Measurements from ENCODE around the gene DIP2B. TPM values are rescaled to one million over a fixed set of nuclear protein-coding genes. Genes with fewer than 3 reads are reported as not detected.

Gene DIP2B
- total RNA-seq, 1 experiment from 2014 or later = 26.1 TPM

DNA sequence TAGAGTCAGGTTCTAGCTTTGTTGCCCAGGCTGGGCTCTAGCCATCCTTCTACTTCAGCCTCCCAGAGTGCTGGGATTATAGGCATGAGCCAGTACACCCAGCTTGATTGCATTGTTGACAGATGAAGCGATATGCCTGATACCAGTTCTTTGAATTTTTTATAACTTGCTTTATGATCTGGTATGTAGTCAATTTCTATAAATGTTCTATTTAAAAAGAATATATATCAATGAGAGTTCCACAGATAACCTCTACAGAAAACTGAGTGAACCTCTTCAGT is 99.8 kb downstream of the DIP2B start (continued):
- TF ChIP-seq, protein P1, sequence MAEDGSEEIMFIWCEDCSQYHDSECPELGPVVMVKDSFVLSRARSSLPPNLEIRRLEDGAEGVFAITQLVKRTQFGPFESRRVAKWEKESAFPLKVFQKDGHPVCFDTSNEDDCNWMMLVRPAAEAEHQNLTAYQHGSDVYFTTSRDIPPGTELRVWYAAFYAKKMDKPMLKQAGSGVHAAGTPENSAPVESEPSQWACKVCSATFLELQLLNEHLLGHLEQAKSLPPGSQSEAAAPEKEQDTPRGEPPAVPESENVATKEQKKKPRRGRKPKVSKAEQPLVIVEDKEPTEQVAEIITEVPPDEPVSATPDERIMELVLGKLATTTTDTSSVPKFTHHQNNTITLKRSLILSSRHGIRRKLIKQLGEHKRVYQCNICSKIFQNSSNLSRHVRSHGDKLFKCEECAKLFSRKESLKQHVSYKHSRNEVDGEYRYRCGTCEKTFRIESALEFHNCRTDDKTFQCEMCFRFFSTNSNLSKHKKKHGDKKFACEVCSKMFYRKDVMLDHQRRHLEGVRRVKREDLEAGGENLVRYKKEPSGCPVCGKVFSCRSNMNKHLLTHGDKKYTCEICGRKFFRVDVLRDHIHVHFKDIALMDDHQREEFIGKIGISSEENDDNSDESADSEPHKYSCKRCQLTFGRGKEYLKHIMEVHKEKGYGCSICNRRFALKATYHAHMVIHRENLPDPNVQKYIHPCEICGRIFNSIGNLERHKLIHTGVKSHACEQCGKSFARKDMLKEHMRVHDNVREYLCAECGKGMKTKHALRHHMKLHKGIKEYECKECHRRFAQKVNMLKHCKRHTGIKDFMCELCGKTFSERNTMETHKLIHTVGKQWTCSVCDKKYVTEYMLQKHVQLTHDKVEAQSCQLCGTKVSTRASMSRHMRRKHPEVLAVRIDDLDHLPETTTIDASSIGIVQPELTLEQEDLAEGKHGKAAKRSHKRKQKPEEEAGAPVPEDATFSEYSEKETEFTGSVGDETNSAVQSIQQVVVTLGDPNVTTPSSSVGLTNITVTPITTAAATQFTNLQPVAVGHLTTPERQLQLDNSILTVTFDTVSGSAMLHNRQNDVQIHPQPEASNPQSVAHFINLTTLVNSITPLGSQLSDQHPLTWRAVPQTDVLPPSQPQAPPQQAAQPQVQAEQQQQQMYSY (CRISPR knock-in tag; IDR thresholded peaks at IDR 0.05) = no peak
- TF ChIP-seq TEAD1 (CRISPR knock-in tag; IDR thresholded peaks at IDR 0.05) = no peak

DNA sequence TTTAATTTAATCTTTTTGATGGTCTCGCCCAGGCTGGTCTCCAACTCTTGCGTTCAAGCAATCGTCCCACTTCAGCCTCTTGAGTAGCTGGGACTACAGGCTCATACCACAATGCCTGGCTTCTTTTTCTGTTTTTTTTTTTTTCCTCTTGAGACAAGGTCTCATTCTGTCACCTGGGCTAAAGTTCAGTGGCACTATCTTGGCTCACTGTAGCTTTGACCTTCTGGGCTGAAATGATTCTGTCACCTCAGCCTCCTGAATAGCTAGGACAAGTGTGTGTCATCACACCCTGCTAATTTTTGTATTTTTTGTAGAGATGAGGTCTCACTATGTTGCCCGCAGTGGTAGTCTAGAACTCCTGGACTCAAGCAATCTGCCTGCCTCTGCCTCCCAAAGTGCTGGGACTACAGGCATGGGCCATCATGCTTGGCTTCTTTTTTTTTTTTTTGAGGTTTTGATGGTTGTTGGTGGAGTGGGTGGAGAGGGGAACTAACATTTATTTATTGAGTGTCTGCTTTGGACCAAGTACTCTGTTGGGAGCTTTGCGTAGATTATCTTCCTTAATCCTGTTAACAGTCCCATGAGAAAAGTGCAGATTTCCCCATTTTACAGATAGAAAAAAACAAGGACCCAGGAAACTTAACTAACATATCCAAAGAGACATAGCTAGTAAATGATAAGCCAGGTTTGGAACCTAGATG is 102.0 kb downstream of the DIP2B start:
- H3K27me3 Mint-ChIP-seq (ENCODE audit: low read depth) = no peaks in the 10 kb centered on the region
- TF ChIP-seq, protein P2, sequence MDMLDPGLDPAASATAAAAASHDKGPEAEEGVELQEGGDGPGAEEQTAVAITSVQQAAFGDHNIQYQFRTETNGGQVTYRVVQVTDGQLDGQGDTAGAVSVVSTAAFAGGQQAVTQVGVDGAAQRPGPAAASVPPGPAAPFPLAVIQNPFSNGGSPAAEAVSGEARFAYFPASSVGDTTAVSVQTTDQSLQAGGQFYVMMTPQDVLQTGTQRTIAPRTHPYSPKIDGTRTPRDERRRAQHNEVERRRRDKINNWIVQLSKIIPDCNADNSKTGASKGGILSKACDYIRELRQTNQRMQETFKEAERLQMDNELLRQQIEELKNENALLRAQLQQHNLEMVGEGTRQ (CRISPR knock-in tag; IDR thresholded peaks at IDR 0.05) = no peak
- TF ChIP-seq NR1H2 (CRISPR knock-in tag; IDR thresholded peaks at IDR 0.05) = no peak
- TF ChIP-seq, protein P3, sequence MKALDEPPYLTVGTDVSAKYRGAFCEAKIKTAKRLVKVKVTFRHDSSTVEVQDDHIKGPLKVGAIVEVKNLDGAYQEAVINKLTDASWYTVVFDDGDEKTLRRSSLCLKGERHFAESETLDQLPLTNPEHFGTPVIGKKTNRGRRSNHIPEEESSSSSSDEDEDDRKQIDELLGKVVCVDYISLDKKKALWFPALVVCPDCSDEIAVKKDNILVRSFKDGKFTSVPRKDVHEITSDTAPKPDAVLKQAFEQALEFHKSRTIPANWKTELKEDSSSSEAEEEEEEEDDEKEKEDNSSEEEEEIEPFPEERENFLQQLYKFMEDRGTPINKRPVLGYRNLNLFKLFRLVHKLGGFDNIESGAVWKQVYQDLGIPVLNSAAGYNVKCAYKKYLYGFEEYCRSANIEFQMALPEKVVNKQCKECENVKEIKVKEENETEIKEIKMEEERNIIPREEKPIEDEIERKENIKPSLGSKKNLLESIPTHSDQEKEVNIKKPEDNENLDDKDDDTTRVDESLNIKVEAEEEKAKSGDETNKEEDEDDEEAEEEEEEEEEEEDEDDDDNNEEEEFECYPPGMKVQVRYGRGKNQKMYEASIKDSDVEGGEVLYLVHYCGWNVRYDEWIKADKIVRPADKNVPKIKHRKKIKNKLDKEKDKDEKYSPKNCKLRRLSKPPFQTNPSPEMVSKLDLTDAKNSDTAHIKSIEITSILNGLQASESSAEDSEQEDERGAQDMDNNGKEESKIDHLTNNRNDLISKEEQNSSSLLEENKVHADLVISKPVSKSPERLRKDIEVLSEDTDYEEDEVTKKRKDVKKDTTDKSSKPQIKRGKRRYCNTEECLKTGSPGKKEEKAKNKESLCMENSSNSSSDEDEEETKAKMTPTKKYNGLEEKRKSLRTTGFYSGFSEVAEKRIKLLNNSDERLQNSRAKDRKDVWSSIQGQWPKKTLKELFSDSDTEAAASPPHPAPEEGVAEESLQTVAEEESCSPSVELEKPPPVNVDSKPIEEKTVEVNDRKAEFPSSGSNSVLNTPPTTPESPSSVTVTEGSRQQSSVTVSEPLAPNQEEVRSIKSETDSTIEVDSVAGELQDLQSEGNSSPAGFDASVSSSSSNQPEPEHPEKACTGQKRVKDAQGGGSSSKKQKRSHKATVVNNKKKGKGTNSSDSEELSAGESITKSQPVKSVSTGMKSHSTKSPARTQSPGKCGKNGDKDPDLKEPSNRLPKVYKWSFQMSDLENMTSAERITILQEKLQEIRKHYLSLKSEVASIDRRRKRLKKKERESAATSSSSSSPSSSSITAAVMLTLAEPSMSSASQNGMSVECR (CRISPR knock-in tag; IDR thresholded peaks at IDR 0.05; ENCODE audit: borderline replicate concordance) = no peak
- TF ChIP-seq, protein P4, sequence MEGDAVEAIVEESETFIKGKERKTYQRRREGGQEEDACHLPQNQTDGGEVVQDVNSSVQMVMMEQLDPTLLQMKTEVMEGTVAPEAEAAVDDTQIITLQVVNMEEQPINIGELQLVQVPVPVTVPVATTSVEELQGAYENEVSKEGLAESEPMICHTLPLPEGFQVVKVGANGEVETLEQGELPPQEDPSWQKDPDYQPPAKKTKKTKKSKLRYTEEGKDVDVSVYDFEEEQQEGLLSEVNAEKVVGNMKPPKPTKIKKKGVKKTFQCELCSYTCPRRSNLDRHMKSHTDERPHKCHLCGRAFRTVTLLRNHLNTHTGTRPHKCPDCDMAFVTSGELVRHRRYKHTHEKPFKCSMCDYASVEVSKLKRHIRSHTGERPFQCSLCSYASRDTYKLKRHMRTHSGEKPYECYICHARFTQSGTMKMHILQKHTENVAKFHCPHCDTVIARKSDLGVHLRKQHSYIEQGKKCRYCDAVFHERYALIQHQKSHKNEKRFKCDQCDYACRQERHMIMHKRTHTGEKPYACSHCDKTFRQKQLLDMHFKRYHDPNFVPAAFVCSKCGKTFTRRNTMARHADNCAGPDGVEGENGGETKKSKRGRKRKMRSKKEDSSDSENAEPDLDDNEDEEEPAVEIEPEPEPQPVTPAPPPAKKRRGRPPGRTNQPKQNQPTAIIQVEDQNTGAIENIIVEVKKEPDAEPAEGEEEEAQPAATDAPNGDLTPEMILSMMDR (IDR thresholded peaks at IDR 0.05) = no peak
- TF ChIP-seq, protein P5, sequence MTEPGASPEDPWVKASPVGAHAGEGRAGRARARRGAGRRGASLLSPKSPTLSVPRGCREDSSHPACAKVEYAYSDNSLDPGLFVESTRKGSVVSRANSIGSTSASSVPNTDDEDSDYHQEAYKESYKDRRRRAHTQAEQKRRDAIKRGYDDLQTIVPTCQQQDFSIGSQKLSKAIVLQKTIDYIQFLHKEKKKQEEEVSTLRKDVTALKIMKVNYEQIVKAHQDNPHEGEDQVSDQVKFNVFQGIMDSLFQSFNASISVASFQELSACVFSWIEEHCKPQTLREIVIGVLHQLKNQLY (CRISPR knock-in tag; IDR thresholded peaks at IDR 0.05) = no peak
- TF ChIP-seq, protein P6, sequence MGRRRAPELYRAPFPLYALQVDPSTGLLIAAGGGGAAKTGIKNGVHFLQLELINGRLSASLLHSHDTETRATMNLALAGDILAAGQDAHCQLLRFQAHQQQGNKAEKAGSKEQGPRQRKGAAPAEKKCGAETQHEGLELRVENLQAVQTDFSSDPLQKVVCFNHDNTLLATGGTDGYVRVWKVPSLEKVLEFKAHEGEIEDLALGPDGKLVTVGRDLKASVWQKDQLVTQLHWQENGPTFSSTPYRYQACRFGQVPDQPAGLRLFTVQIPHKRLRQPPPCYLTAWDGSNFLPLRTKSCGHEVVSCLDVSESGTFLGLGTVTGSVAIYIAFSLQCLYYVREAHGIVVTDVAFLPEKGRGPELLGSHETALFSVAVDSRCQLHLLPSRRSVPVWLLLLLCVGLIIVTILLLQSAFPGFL (CRISPR knock-in tag; IDR thresholded peaks at IDR 0.05; ENCODE audit: borderline replicate concordance) = no peak
- no peak for TF ChIP-seq HMGA2 (CRISPR knock-in tag; IDR thresholded peaks at IDR 0.05)
- TF ChIP-seq FOXJ3 (CRISPR knock-in tag; IDR thresholded peaks at IDR 0.05; ENCODE audit: borderline replicate concordance) = no peak
- TF ChIP-seq, protein P7, sequence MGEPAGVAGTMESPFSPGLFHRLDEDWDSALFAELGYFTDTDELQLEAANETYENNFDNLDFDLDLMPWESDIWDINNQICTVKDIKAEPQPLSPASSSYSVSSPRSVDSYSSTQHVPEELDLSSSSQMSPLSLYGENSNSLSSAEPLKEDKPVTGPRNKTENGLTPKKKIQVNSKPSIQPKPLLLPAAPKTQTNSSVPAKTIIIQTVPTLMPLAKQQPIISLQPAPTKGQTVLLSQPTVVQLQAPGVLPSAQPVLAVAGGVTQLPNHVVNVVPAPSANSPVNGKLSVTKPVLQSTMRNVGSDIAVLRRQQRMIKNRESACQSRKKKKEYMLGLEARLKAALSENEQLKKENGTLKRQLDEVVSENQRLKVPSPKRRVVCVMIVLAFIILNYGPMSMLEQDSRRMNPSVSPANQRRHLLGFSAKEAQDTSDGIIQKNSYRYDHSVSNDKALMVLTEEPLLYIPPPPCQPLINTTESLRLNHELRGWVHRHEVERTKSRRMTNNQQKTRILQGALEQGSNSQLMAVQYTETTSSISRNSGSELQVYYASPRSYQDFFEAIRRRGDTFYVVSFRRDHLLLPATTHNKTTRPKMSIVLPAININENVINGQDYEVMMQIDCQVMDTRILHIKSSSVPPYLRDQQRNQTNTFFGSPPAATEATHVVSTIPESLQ (CRISPR knock-in tag; IDR thresholded peaks at IDR 0.05) = no peak
- TF ChIP-seq, protein P8, sequence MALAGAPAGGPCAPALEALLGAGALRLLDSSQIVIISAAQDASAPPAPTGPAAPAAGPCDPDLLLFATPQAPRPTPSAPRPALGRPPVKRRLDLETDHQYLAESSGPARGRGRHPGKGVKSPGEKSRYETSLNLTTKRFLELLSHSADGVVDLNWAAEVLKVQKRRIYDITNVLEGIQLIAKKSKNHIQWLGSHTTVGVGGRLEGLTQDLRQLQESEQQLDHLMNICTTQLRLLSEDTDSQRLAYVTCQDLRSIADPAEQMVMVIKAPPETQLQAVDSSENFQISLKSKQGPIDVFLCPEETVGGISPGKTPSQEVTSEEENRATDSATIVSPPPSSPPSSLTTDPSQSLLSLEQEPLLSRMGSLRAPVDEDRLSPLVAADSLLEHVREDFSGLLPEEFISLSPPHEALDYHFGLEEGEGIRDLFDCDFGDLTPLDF (CRISPR knock-in tag; IDR thresholded peaks at IDR 0.05) = no peak
- no peak for TF ChIP-seq ETV6 (CRISPR knock-in tag; IDR thresholded peaks at IDR 0.05)
- TF ChIP-seq, protein P9, sequence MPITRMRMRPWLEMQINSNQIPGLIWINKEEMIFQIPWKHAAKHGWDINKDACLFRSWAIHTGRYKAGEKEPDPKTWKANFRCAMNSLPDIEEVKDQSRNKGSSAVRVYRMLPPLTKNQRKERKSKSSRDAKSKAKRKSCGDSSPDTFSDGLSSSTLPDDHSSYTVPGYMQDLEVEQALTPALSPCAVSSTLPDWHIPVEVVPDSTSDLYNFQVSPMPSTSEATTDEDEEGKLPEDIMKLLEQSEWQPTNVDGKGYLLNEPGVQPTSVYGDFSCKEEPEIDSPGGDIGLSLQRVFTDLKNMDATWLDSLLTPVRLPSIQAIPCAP (CRISPR knock-in tag; IDR thresholded peaks at IDR 0.05) = no peak
- TF ChIP-seq, protein P10, sequence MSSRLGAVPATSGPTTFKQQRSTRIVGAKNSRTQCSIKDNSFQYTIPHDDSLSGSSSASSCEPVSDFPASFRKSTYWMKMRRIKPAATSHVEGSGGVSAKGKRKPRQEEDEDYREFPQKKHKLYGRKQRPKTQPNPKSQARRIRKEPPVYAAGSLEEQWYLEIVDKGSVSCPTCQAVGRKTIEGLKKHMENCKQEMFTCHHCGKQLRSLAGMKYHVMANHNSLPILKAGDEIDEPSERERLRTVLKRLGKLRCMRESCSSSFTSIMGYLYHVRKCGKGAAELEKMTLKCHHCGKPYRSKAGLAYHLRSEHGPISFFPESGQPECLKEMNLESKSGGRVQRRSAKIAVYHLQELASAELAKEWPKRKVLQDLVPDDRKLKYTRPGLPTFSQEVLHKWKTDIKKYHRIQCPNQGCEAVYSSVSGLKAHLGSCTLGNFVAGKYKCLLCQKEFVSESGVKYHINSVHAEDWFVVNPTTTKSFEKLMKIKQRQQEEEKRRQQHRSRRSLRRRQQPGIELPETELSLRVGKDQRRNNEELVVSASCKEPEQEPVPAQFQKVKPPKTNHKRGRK (CRISPR knock-in tag; IDR thresholded peaks at IDR 0.05; ENCODE audit: borderline replicate concordance) = no peak

More for the DNA sequence above, 102.0 kb downstream of the DIP2B start:
- peak overlapping the region; percentile 14; the same call in 1 of the 2 replicates for H3K27ac Mint-ChIP-seq
- H3K9me3 Mint-ChIP-seq = peaks cover 1% of the 10 kb centered on the region; the same call in 1 of the 2 replicates
- peaks cover 9% of the 10 kb centered on the region for H3K4me1 Mint-ChIP-seq
- ATAC-seq = no peak
- ChIA-PET CTCF (interaction anchor here (2.3 kb wide), 1 partner anchor 31 kb away, joined by 5 read pairs; no protein-coding TSS in a partner anchor), POLR2A (interaction anchor here (0.7 kb wide), 1 partner anchor 119 kb away, joined by 3 read pairs; no protein-coding TSS in a partner anchor)
- H3K4me3 Mint-ChIP-seq = no peak overlapping the region
- H3K36me3 Mint-ChIP-seq = peaks cover under 1% of the 10 kb centered on the region; the same call in 1 of the 2 replicates
- DNase-seq (ENCODE audit: low spot score) = no peak
